ENCODE results near the gene NUP210L. TPM values are rescaled to one million over a fixed set of nuclear protein-coding genes. Genes with fewer than 3 reads are reported as not detected.

NUP210L gene
- total and polyA plus RNA-seq, 8 donors, result 0.02 to 0.06 (median 0.05) TPM; not detected in 4

- Histone ChIP-seq H3K27me3 (no peaks in the 10 kb centered on the region), H3K9me3 (no peaks in the 10 kb centered on the region), H3K4me1 (peaks cover 23 to 45% (median 41%) of the 10 kb centered on the region in 3 donors), H3K27ac (peak overlapping the region; percentile 70 to 90 (median 80)), H3K36me3 (no peaks in the 10 kb centered on the region), H3K4me3 (peak overlapping the region; percentile 56 to 96 (median 78))
- no peak for FAIRE-seq
- intact Hi-C loops (cut with DNase I), result no loop called here
- peak; percentile 96 to 99 (median 98) for DNase-seq
- TF ChIP-seq CTCF (IDR thresholded peaks at IDR 0.05), result no peak
- peak; percentile 88 to 95 (median 94) for ATAC-seq
- 4 to 7% methylated on average over 32 to 41 of the region's 41 CpGs for WGBS, 2 donors
Observed at GRCh38 chr1:154183046-154183915, 28.4 kb upstream of the NUP210L start.

- intact Hi-C loops (cut with DNase I), result no loop called here
- Histone ChIP-seq H3K4me1 (peaks cover 23 to 49% (median 43%) of the 10 kb centered on the region in 3 donors), H3K27me3 (no peaks in the 10 kb centered on the region), H3K4me3 (peak overlapping the region; percentile 56 to 96 (median 78)), H3K27ac (peak overlapping the region; percentile 70 to 90 (median 80)), H3K9me3 (no peaks in the 10 kb centered on the region), H3K36me3 (no peaks in the 10 kb centered on the region)
- peak; percentile 50 to 82 (median 66) for DNase-seq
- TF ChIP-seq CTCF (IDR thresholded peaks at IDR 0.05), result no peak
- 0% methylated on average over 30 to 35 of the region's 35 CpGs for WGBS, 2 donors
- peak; percentile 25 to 66 (median 37) for ATAC-seq
- no peak for FAIRE-seq
Observed at GRCh38 chr1:154182344-154183045, 27.6 kb upstream of the NUP210L start.

- ATAC-seq (no peak), DNase-seq (no peak), FAIRE-seq (no peak)
- Histone ChIP-seq H3K4me3 (peak overlapping the region; percentile 56 to 96 (median 78)), H3K27ac (peak overlapping the region in 3 of 4 donors; percentile 70 to 90 (median 81)), H3K4me1 (peaks cover 23 to 51% (median 37%) of the 10 kb centered on the region in 3 donors), H3K27me3 (no peaks in the 10 kb centered on the region), H3K36me3 (no peaks in the 10 kb centered on the region), H3K9me3 (no peaks in the 10 kb centered on the region)
- intact Hi-C loops (cut with DNase I), result no loop called here
- TF ChIP-seq CTCF (IDR thresholded peaks at IDR 0.05), result no peak
- whole genome bisulfite sequencing, 2 donors, result 0% methylated on average over 6 of the region's 6 CpGs
Observed at GRCh38 chr1:154181944-154182343, 27.1 kb upstream of the NUP210L start.

GRCh38 chr1:154179946-154180687 is 25.2 kb upstream of the NUP210L start:
- peak overlapping the region in 2 of 4 donors; percentile 42 to 66 for H3K27ac ChIP-seq

More at GRCh38 chr1:154179946-154180687, 25.2 kb upstream of the NUP210L start:
- Histone ChIP-seq H3K27me3 (no peaks in the 10 kb centered on the region), H3K9me3 (no peaks in the 10 kb centered on the region), H3K4me3 (peak overlapping the region in 1 of 4 donors; percentile 87), H3K36me3 (no peaks in the 10 kb centered on the region), H3K4me1 (peaks cover 23 to 59% (median 31%) of the 10 kb centered on the region in 3 donors)
- 50 to 66% methylated on average over 3 of the region's 3 CpGs for WGBS, 2 donors
- intact Hi-C loops (cut with DNase I), result no loop called here
- FAIRE-seq (no peak), DNase-seq (no peak), ATAC-seq (no peak)
- TF ChIP-seq CTCF (IDR thresholded peaks at IDR 0.05), result no peak

Measured in pancreas (tissue), 10 donors.